Mesendoderm (in vitro differentiated cells): ENCODE data around the gene LGR5. TPM values are rescaled to one million over a fixed set of nuclear protein-coding genes. Genes with fewer than 3 reads are reported as not detected.

Experiments
- DNase-seq: peaks from one replicate; pipeline ENCODE4 v3.0.0; 2013
- H2AK5ac ChIP-seq: 2 replicates; pipeline ENCODE4 v1.6.1; 2013; ENCODE audit warnings: low read length, inconsistent platforms
- H2BK120ac ChIP-seq: 2 replicates; pipeline ENCODE4 v1.6.1; 2013; ENCODE audit warnings: low read depth, mild to moderate bottlenecking, low read length, moderate library complexity, mixed read lengths
- H2BK15ac ChIP-seq: replicated peaks from 2 replicates; pipeline ENCODE4 v1.6.1; 2013; ENCODE audit warnings: low read depth, mild to moderate bottlenecking, moderate library complexity
- H2BK5ac ChIP-seq: 2 replicates; pipeline ENCODE4 v1.6.1; 2013; ENCODE audit warnings: low read length, inconsistent platforms
- H3K18ac ChIP-seq: 2 replicates; pipeline ENCODE4 v1.6.1; 2013; ENCODE audit warnings: mild to moderate bottlenecking, low read length, mixed read lengths
- H3K23ac ChIP-seq: one replicate; pipeline ENCODE4 v1.6.1; 2013; ENCODE audit warnings: low read length
- H3K27ac ChIP-seq: 2 replicates; pipeline ENCODE4 v1.5.1; 2013; ENCODE audit warnings: low read depth, mild to moderate bottlenecking, inconsistent platforms, low read length, moderate library complexity
- H3K27me3 ChIP-seq: 2 replicates; pipeline ENCODE4 v1.6.1; 2013; ENCODE audit warnings: low read length, control low read depth, mild to moderate bottlenecking, inconsistent platforms; ENCODE audit not compliant: insufficient read depth, poor library complexity
- H3K36me3 ChIP-seq: 2 replicates; pipeline ENCODE4 v1.6.1; 2013; ENCODE audit warnings: low read length, inconsistent platforms; ENCODE audit not compliant: control insufficient read depth, insufficient read depth
- H3K4ac ChIP-seq: one replicate; pipeline ENCODE4 v1.6.1; 2013; ENCODE audit warnings: low read depth, mild to moderate bottlenecking, low read length, moderate library complexity
- H3K4me1 ChIP-seq: 2 replicates; pipeline ENCODE4 v1.6.1; 2013; ENCODE audit warnings: low read depth, low read length, inconsistent platforms; ENCODE audit not compliant: control insufficient read depth
- H3K4me2 ChIP-seq: 2 replicates; pipeline ENCODE4 v1.6.1; 2013; ENCODE audit warnings: low read length
- H3K4me3 ChIP-seq: 2 replicates; pipeline ENCODE4 v1.5.1; 2013; ENCODE audit warnings: mild to moderate bottlenecking, low read length
- H3K56ac ChIP-seq: one replicate; pipeline ENCODE4 v1.6.1; 2013; ENCODE audit warnings: low read length
- H3K79me1 ChIP-seq: 2 replicates; pipeline ENCODE4 v1.6.1; 2013; ENCODE audit warnings: low read length, inconsistent platforms
- H3K79me2 ChIP-seq: 2 replicates; pipeline ENCODE4 v1.6.1; 2013; ENCODE audit warnings: mild to moderate bottlenecking, low read length; ENCODE audit not compliant: control insufficient read depth, insufficient read depth
- H3K9ac ChIP-seq: 2 replicates; pipeline ENCODE4 v1.6.1; 2013; ENCODE audit warnings: low read length, inconsistent platforms
- H4K5ac ChIP-seq: one replicate; pipeline ENCODE4 v1.6.1; 2013; ENCODE audit warnings: low read length
- H4K8ac ChIP-seq: one replicate; pipeline ENCODE4 v1.6.1; 2013; ENCODE audit warnings: low read depth, mild to moderate bottlenecking, control low read depth, low read length, moderate library complexity
- WGBS: extraction: QIAGEN DNeasy Blood & Tissue Kit; methylation state at CpG from one replicate; pipeline ENCODE4 v1.1.7; 2013; ENCODE audit warnings: low lambda C conversion rate, missing lambda C conversion rate; ENCODE audit not compliant: insufficient coverage; ENCODE audit errors: extremely low coverage; 5-methylcytosine and 5-hydroxymethylcytosine counted together
- polyA plus RNA-seq, 2 experiments: library from polyadenylated mRNA; stranded (reverse); fragments of 200-250 nt; gene quantifications; one replicate each; pipeline ENCODE4 v1.2.3, GENCODE V29; 2013

The LGR5 gene
- 0.53 TPM for polyA plus RNA-seq (2013, experiment 1 of 2)
- 0.64 TPM for polyA plus RNA-seq (2013, experiment 2 of 2)

- Histone ChIP-seq H3K56ac (peak within 1 kb of the TSS; percentile 63), H4K5ac (no peak within 1 kb of the TSS), H3K4me2 (peak within 1 kb of the TSS; percentile 17), H3K79me1 (no peaks in the 10 kb centered on the region), H3K4ac (peak within 1 kb of the TSS; percentile 63), H2BK5ac (no peak within 1 kb of the TSS), H2AK5ac (no peak within 1 kb of the TSS), H2BK120ac (no peak within 1 kb of the TSS), H3K4me1 (peaks cover 7% of the 10 kb centered on the region), H3K36me3 (no peaks in the 10 kb centered on the region), H4K8ac (no peak within 1 kb of the TSS), H3K27ac (peak within 1 kb of the TSS; percentile 58), H3K18ac (peak within 1 kb of the TSS; percentile 71), H3K4me3 (peak within 1 kb of the TSS; percentile 52), H2BK15ac (no peak within 1 kb of the TSS), H3K23ac (no peak within 1 kb of the TSS), H3K79me2 (no peaks in the 10 kb centered on the region), H3K9ac (peak within 1 kb of the TSS; percentile 78), H3K27me3 (peaks cover 13% of the 10 kb centered on the region)
- WGBS: no CpG with 5 or more reads among the region's 65 CpGs
- peak; percentile 84 for DNase-seq
These were observed at the start of gene LGR5 for GRCh38 chr12:71439613-71440344. TSS of gene LGR5 (plus strand) at chr12:71439798. CDS start at chr12:71440081, 283 bp downstream.

DNA sequence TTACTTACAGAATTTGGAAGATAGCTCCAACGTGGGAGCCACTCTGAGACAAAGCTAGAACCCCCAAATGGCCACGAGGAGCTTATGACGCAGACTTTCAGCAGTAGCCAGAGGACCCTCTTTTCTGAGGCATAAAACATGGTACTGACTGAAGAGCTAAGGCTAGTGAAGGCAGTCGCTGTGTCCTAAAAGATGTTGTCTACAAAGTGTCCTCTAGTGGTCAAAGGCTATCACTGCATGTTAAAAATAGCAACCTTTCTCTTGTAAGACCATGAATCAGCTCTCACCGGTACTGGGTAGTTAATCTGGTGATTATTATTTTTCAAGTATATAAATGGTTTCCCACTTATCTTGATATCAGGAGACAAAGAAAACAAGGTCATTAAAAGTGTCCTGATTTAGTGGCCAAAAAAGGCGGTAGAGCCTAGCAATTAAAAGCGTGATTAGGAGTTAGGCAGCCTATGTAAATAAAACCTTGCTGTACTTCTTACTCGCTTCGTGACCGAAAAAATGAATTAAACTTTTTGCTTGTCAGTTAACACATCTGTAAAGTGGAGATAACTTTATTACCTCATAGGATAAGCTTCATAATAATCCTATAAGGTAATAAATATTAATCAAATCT, 47.0 kb upstream of the LGR5 start:
- H3K36me3 ChIP-seq: no peaks in the 10 kb centered on the region
- no peak overlapping the region for H2BK120ac ChIP-seq
- no peak overlapping the region for H3K18ac ChIP-seq
- H3K4me1 ChIP-seq: no peaks in the 10 kb centered on the region
- no peak overlapping the region for H3K4me2 ChIP-seq
- H3K4me3 ChIP-seq: no peak overlapping the region
- H4K8ac ChIP-seq: no peak overlapping the region
- peak; percentile 91 for DNase-seq
- no peaks in the 10 kb centered on the region for H3K27me3 ChIP-seq
- no peaks in the 10 kb centered on the region for H3K79me1 ChIP-seq
- no peak overlapping the region for H3K23ac ChIP-seq
- no CpG with 5 or more reads among the region's 10 CpGs for WGBS
- H3K27ac ChIP-seq: no peak overlapping the region
- H3K9ac ChIP-seq: no peak overlapping the region
- no peak overlapping the region for H2AK5ac ChIP-seq
- H4K5ac ChIP-seq: no peak overlapping the region
- H2BK5ac ChIP-seq: no peak overlapping the region
- peak overlapping the region; percentile 19 for H2BK15ac ChIP-seq
- no peaks in the 10 kb centered on the region for H3K79me2 ChIP-seq
- no peak overlapping the region for H3K56ac ChIP-seq
- H3K4ac ChIP-seq: no peak overlapping the region

- H3K79me2 ChIP-seq: no peaks in the 10 kb centered on the region
- H3K4me1 ChIP-seq: no peaks in the 10 kb centered on the region
- no peak overlapping the region for H2BK120ac ChIP-seq
- no peak overlapping the region for H4K5ac ChIP-seq
- no peaks in the 10 kb centered on the region for H3K27me3 ChIP-seq
- H2BK15ac ChIP-seq: no peak overlapping the region
- no peak overlapping the region for H3K27ac ChIP-seq
- H3K79me1 ChIP-seq: no peaks in the 10 kb centered on the region
- no peak overlapping the region for H3K4me2 ChIP-seq
- H2AK5ac ChIP-seq: no peak overlapping the region
- no peak overlapping the region for H3K18ac ChIP-seq
- no peak overlapping the region for H3K23ac ChIP-seq
- H3K56ac ChIP-seq: no peak overlapping the region
- H3K36me3 ChIP-seq: no peaks in the 10 kb centered on the region
- H4K8ac ChIP-seq: no peak overlapping the region
- no CpG with 5 or more reads among the region's 4 CpGs for WGBS
- no peak overlapping the region for H3K9ac ChIP-seq
- H2BK5ac ChIP-seq: no peak overlapping the region
- no peak overlapping the region for H3K4ac ChIP-seq
- no peak overlapping the region for H3K4me3 ChIP-seq
- DNase-seq: no peak
These were observed 46.0 kb upstream of the LGR5 start for GRCh38 chr12:71393625-71394024.

DNA sequence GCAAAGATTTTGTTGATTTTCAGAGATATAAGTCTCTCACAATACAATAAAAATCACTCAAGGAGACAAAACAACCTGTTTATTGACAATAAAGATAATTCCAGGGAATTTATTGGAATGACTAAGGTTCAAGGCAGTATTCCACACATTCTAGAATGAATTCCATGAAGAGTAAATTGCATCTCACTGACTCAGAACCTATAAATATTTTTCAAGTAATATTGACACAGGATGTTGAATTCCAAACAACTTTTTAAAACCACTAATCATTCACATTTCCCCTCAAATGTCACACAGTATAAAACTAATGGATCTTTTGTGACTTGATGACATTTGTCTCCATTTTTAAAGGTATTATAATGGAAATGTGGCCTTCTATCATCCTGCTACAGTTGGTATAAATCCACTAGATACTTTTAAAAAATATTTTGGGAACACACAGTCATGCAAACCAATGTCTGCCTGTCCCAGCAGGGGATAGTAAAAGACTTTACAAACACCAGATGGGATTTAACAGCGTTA, 42.1 kb upstream of the LGR5 start:
- no peak overlapping the region for H2BK120ac ChIP-seq
- H2AK5ac ChIP-seq: no peak overlapping the region
- no peak overlapping the region for H3K27ac ChIP-seq
- no peak overlapping the region for H3K4me2 ChIP-seq
- peak; percentile 5 for DNase-seq
- H3K18ac ChIP-seq: no peak overlapping the region
- no peak overlapping the region for H3K4ac ChIP-seq
- no peak overlapping the region for H3K56ac ChIP-seq
- no peaks in the 10 kb centered on the region for H3K4me1 ChIP-seq
- H2BK15ac ChIP-seq: no peak overlapping the region
- no peak overlapping the region for H3K4me3 ChIP-seq
- WGBS: no CpG with 5 or more reads among the region's 1 CpG
- H2BK5ac ChIP-seq: no peak overlapping the region
- H3K23ac ChIP-seq: no peak overlapping the region
- H3K36me3 ChIP-seq: no peaks in the 10 kb centered on the region
- no peak overlapping the region for H4K5ac ChIP-seq
- no peak overlapping the region for H4K8ac ChIP-seq
- no peaks in the 10 kb centered on the region for H3K27me3 ChIP-seq
- H3K79me2 ChIP-seq: no peaks in the 10 kb centered on the region
- H3K9ac ChIP-seq: no peak overlapping the region
- no peaks in the 10 kb centered on the region for H3K79me1 ChIP-seq

- Histone ChIP-seq H3K36me3 (no peaks in the 10 kb centered on the region), H3K56ac (no peak overlapping the region), H4K8ac (no peak overlapping the region), H4K5ac (no peak overlapping the region), H3K9ac (no peak overlapping the region), H3K79me1 (no peaks in the 10 kb centered on the region), H3K79me2 (no peaks in the 10 kb centered on the region), H3K4ac (no peak overlapping the region), H3K27me3 (no peaks in the 10 kb centered on the region), H3K23ac (no peak overlapping the region), H2BK120ac (no peak overlapping the region), H3K4me1 (no peaks in the 10 kb centered on the region), H2BK15ac (no peak overlapping the region), H3K4me3 (no peak overlapping the region), H2BK5ac (no peak overlapping the region), H2AK5ac (no peak overlapping the region), H3K27ac (no peak overlapping the region), H3K4me2 (no peak overlapping the region), H3K18ac (no peak overlapping the region)
- DNase-seq: peak; percentile 13
- WGBS: no CpG with 5 or more reads among the region's 2 CpGs
These were observed 40.4 kb upstream of the LGR5 start for GRCh38 chr12:71399197-71399596.
